DND-41 (cell line): ENCODE measurements around the gene PDE4B.

ENCODE experiments used
- CTCF ChIP-seq: IDR thresholded peaks from 2 replicates; pipeline ENCODE4 v1.5.1; 2012; ENCODE audit warnings: borderline replicate concordance, low read length, moderate library complexity, mild to moderate bottlenecking; ENCODE audit not compliant: poor library complexity, severe bottlenecking; ENCODE audit errors: extremely low read depth
- EZH2 ChIP-seq: IDR thresholded peaks from 3 replicates; pipeline ENCODE4 v1.6.1; 2012; ENCODE audit warnings: borderline replicate concordance, low read depth, mild to moderate bottlenecking, moderate library complexity, low read length, inconsistent platforms; ENCODE audit not compliant: severe bottlenecking

DNA sequence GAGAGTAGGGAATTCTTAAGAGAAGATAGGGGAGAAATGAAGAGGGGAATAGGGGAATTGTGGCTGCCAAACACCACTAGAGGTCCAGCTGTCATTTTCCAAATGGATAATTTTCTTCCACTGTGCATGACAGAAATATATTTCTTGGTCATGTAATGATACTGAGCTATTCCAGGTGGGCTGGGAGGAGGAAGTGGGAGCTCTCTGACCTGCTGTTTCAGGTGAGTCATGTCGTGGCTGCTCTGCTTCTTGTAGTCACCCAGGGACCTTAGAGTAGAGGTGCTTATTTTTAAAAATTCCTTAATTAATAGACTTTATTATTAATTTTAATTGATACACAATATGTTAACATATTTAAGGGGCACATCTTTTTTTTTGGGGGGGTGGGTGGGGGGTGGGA lies 11.9 kb downstream of the PDE4B start:
- TF ChIP-seq CTCF (no peak), EZH2 (no peak)
